ENCODE results near the gene ACLY.

ACLY gene

DNA sequence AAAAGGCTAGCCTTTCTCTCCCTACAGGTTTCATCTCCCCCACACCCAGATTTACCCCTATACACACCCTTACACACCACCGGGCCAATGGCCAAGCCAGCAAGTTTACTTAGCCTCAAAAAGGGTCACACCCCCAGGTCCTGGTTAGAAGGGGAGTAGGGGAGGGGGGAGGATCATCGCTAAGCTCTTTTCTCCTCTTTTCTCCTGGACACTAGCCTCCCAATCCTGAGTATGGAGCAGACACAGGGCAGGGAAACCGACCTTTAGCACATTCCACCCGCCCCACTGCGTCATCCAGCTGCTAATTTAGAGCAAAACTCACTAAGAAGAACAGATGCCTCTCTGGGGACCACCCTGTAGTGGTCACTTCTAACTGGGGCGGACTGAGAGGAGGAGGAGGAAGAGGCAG lies 4.4 kb downstream of the ACLY start:
- Histone ChIP-seq H3K4me1 (ENCODE audit: insufficient read depth, low read length, severe bottlenecking) (peaks cover 30% of the 10 kb centered on the region), H3K4me3 (ENCODE audit: low read depth, low read length, poor library complexity, severe bottlenecking) (no peak overlapping the region), H4K20me1 (ENCODE audit: insufficient read depth, low read length) (no peaks in the 10 kb centered on the region), H3K4me2 (ENCODE audit: low read length) (no peak overlapping the region), H3K9ac (ENCODE audit: low read length) (no peak overlapping the region), H3K36me3 (ENCODE audit: insufficient read depth, low read length) (peaks cover 59% of the 10 kb centered on the region), H3K9me2 (ENCODE audit: low read depth, low read length) (no peaks in the 10 kb centered on the region), H3K27me3 (ENCODE audit: insufficient read depth, low read length) (no peaks in the 10 kb centered on the region), H2AFZ (ENCODE audit: low read length) (no peak overlapping the region), H3K79me2 (ENCODE audit: insufficient read depth, low read length) (peaks cover 45% of the 10 kb centered on the region), H3K9me3 (ENCODE audit: low read length) (no peaks in the 10 kb centered on the region), H3F3A (ENCODE audit: insufficient read depth, low read length) (no peaks in the 10 kb centered on the region), H3K27ac (ENCODE audit: low read depth, low read length, poor library complexity, severe bottlenecking) (no peak overlapping the region)
- TF ChIP-seq EZH2 (IDR thresholded peaks at IDR 0.05; ENCODE audit: borderline replicate concordance, low read length) = no peak

DNA sequence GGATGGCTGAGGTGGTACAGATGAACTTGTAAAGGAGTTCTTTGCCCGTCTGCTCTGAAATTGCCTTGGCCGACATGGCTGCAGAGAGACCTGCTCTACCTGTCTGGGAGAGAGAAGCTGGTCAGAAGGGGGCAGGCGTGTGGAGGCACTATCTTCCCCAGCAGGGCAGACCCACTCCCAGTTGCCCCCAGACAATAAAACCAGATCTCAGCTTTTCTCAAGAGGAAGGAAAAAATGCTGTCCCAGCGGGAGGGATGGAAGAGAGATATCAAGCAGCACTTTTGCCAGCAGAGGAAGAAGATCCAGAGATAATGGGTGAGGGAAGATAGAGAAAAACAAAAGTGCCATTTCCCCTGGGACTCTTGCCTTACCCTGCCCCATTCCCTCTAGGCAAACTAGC lies 5.0 kb downstream of the ACLY start:
- Histone ChIP-seq H3F3A (ENCODE audit: insufficient read depth, low read length) (no peaks in the 10 kb centered on the region), H3K4me2 (ENCODE audit: low read length) (no peak overlapping the region), H3K9ac (ENCODE audit: low read length) (no peak overlapping the region), H3K27me3 (ENCODE audit: insufficient read depth, low read length) (no peaks in the 10 kb centered on the region), H3K4me1 (ENCODE audit: insufficient read depth, low read length, severe bottlenecking) (peaks cover 28% of the 10 kb centered on the region), H3K27ac (ENCODE audit: low read depth, low read length, poor library complexity, severe bottlenecking) (no peak overlapping the region), H2AFZ (ENCODE audit: low read length) (no peak overlapping the region), H3K79me2 (ENCODE audit: insufficient read depth, low read length) (peaks cover 45% of the 10 kb centered on the region), H3K9me2 (ENCODE audit: low read depth, low read length) (no peaks in the 10 kb centered on the region), H3K36me3 (ENCODE audit: insufficient read depth, low read length) (peaks cover 65% of the 10 kb centered on the region), H4K20me1 (ENCODE audit: insufficient read depth, low read length) (no peaks in the 10 kb centered on the region), H3K9me3 (ENCODE audit: low read length) (no peaks in the 10 kb centered on the region), H3K4me3 (ENCODE audit: low read depth, low read length, poor library complexity, severe bottlenecking) (no peak overlapping the region)
- TF ChIP-seq EZH2 (IDR thresholded peaks at IDR 0.05; ENCODE audit: borderline replicate concordance, low read length) = no peak
- TF ChIP-seq, protein P1, sequence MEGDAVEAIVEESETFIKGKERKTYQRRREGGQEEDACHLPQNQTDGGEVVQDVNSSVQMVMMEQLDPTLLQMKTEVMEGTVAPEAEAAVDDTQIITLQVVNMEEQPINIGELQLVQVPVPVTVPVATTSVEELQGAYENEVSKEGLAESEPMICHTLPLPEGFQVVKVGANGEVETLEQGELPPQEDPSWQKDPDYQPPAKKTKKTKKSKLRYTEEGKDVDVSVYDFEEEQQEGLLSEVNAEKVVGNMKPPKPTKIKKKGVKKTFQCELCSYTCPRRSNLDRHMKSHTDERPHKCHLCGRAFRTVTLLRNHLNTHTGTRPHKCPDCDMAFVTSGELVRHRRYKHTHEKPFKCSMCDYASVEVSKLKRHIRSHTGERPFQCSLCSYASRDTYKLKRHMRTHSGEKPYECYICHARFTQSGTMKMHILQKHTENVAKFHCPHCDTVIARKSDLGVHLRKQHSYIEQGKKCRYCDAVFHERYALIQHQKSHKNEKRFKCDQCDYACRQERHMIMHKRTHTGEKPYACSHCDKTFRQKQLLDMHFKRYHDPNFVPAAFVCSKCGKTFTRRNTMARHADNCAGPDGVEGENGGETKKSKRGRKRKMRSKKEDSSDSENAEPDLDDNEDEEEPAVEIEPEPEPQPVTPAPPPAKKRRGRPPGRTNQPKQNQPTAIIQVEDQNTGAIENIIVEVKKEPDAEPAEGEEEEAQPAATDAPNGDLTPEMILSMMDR (IDR thresholded peaks at IDR 0.05; ENCODE audit: low read length) = no peak

DNA sequence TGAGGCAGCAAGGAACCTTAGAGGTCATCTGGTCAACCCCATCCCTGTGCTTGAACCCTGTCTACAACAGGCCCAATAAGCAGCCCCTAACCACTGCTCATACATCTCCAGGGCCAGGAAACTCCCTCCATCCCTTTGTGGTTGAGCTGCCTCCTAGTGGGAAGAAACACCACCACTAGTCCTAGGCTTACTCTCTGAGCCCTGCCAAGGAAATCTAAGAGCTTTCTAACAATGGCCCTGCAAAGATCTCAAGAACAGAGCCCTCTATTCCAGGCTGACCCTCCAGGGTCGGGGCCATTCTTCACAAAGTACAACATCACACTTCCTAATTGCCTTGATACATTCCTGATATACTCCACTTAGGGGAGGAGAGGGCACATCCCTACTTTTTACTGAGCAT lies 5.8 kb downstream of the ACLY start:
- Histone ChIP-seq H3K4me1 (ENCODE audit: insufficient read depth, low read length, severe bottlenecking) (peaks cover 28% of the 10 kb centered on the region), H2AFZ (ENCODE audit: low read length) (no peak overlapping the region), H3K4me2 (ENCODE audit: low read length) (no peak overlapping the region), H3K9me2 (ENCODE audit: low read depth, low read length) (no peaks in the 10 kb centered on the region), H3F3A (ENCODE audit: insufficient read depth, low read length) (no peaks in the 10 kb centered on the region), H3K79me2 (ENCODE audit: insufficient read depth, low read length) (peaks cover 38% of the 10 kb centered on the region), H3K27me3 (ENCODE audit: insufficient read depth, low read length) (no peaks in the 10 kb centered on the region), H3K4me3 (ENCODE audit: low read depth, low read length, poor library complexity, severe bottlenecking) (no peak overlapping the region), H4K20me1 (ENCODE audit: insufficient read depth, low read length) (no peaks in the 10 kb centered on the region), H3K36me3 (ENCODE audit: insufficient read depth, low read length) (peaks cover 72% of the 10 kb centered on the region), H3K9me3 (ENCODE audit: low read length) (no peaks in the 10 kb centered on the region), H3K9ac (ENCODE audit: low read length) (no peak overlapping the region), H3K27ac (ENCODE audit: low read depth, low read length, poor library complexity, severe bottlenecking) (no peak overlapping the region)
- TF ChIP-seq, protein P1 (IDR thresholded peaks at IDR 0.05; ENCODE audit: low read length) = no peak
- no peak for TF ChIP-seq EZH2 (IDR thresholded peaks at IDR 0.05; ENCODE audit: borderline replicate concordance, low read length)

DNA sequence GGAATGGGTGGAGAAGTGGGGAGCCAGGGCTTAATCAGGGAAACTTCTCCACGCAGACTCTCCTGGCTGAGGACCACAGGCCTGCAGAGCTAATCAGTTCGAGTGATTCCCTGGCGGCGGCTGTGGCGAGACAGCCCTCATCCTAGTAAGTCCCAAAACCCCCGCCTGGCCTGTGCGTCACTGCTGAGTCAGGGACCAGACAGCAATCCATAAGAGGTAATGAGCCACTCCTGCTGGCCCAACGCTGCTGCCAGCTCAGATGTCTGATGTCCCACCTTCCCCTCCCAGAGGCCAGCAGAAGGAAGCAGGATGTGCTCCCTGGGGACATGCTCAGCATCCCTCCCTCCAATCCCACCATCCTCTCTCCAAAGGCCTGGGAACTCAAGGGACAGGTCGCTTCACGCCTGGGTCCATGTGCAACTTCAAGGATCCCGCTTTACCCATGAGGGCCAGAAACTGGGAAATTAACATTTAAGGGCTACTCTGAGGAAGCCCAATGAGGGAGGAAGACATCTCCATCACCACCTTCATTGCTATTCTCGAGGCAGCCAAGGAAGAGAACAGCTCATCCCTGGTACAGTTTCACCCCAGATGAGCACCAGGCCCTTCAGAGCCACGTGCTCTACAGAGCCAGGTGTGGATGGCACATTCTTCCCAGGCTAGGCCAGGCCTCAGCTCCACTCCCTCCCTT lies 7.9 kb downstream of the ACLY start:
- H3K9ac ChIP-seq (ENCODE audit: low read length) = no peak overlapping the region
- no peaks in the 10 kb centered on the region for H3K9me3 ChIP-seq (ENCODE audit: low read length)
- H3K27me3 ChIP-seq (ENCODE audit: insufficient read depth, low read length) = no peaks in the 10 kb centered on the region
- no peak overlapping the region for H3K4me3 ChIP-seq (ENCODE audit: low read depth, low read length, poor library complexity, severe bottlenecking)
- TF ChIP-seq, protein P1 (IDR thresholded peaks at IDR 0.05; ENCODE audit: low read length) = no peak
- TF ChIP-seq EZH2 (IDR thresholded peaks at IDR 0.05; ENCODE audit: borderline replicate concordance, low read length) = no peak
- no peak overlapping the region for H2AFZ ChIP-seq (ENCODE audit: low read length)
- no peaks in the 10 kb centered on the region for H3F3A ChIP-seq (ENCODE audit: insufficient read depth, low read length)
- no peak overlapping the region for H3K4me2 ChIP-seq (ENCODE audit: low read length)
- H3K79me2 ChIP-seq (ENCODE audit: insufficient read depth, low read length) = peaks cover 18% of the 10 kb centered on the region
- no peaks in the 10 kb centered on the region for H4K20me1 ChIP-seq (ENCODE audit: insufficient read depth, low read length)
- H3K36me3 ChIP-seq (ENCODE audit: insufficient read depth, low read length) = peaks cover 89% of the 10 kb centered on the region
- no peaks in the 10 kb centered on the region for H3K9me2 ChIP-seq (ENCODE audit: low read depth, low read length)
- peaks cover 9% of the 10 kb centered on the region for H3K4me1 ChIP-seq (ENCODE audit: insufficient read depth, low read length, severe bottlenecking)
- H3K27ac ChIP-seq (ENCODE audit: low read depth, low read length, poor library complexity, severe bottlenecking) = no peak overlapping the region

Measured in OCI-LY1 (cell line).